ENCODE measurements around the gene GORASP2. TPM values are rescaled to one million over a fixed set of nuclear protein-coding genes. Genes with fewer than 3 reads are reported as not detected.

GORASP2 gene
- total RNA-seq, 4 donors from 2014 or later, result 53.9 to 67.0 (median 56.3) TPM

GRCh38 chr2:170937709-170938379, 8.8 kb downstream of the GORASP2 start:
- Histone ChIP-seq H3K4me1 (peaks cover 8 to 11% of the 10 kb centered on the region in 2 donors), H3K27me3 (no peaks in the 10 kb centered on the region), H3K4me3 (no peak overlapping the region), H3K36me3 (peaks cover 0 to 10% of the 10 kb centered on the region in 2 donors), H3K27ac (no peak overlapping the region), H3K9me3 (no peaks in the 10 kb centered on the region)
- intact Hi-C loops (cut with DNase I; ENCODE audit: low total_unique reads) (no loop called here), in situ Hi-C loops (cut with MboI; ENCODE audit: low sequenced_read_pairs in 4 of 4) (loop anchor here in 2 of 4 donors (25.0 kb wide), 2 partner anchors 749 to 1351 kb away; partner anchors contain the start of genes DYNC1I2 (in 2 of the 2) and PPIG (in 1 of the 2))
- ATAC-seq (no peak), DNase-seq (no peak)
- TF ChIP-seq CTCF (IDR thresholded peaks at IDR 0.05 in 4 of 5, conservative IDR thresholded peaks at IDR 0.05 in 1 of 5) (no peak), POLR2A (IDR thresholded peaks at IDR 0.05) (no peak)

GRCh38 chr2:170940066-170940465, 11.0 kb downstream of the GORASP2 start:
- in situ Hi-C loops (cut with MboI; ENCODE audit: low sequenced_read_pairs in 4 of 4) (loop anchor here in 2 of 4 donors (25.0 kb wide), 2 partner anchors 747 to 1353 kb away; partner anchors contain the start of genes DYNC1I2 (in 2 of the 2) and PPIG (in 1 of the 2)), intact Hi-C loops (cut with DNase I; ENCODE audit: low total_unique reads) (no loop called here)
- H3K36me3 ChIP-seq, result peaks cover 0 to 10% of the 10 kb centered on the region in 2 donors
- TF ChIP-seq CTCF (IDR thresholded peaks at IDR 0.05 in 4 of 5, conservative IDR thresholded peaks at IDR 0.05 in 1 of 5) (no peak), POLR2A (IDR thresholded peaks at IDR 0.05) (no peak)
- H3K9me3 ChIP-seq, result no peaks in the 10 kb centered on the region
- no peak for ATAC-seq
- no peak overlapping the region for H3K4me3 ChIP-seq
- H3K4me1 ChIP-seq, result peaks cover 6 to 11% of the 10 kb centered on the region in 2 donors
- no peak for DNase-seq
- no peak overlapping the region for H3K27ac ChIP-seq
- no peaks in the 10 kb centered on the region for H3K27me3 ChIP-seq

- peaks cover 6 to 11% of the 10 kb centered on the region in 2 donors for H3K4me1 ChIP-seq
- no peak for ATAC-seq
- intact Hi-C loops (cut with DNase I; ENCODE audit: low total_unique reads), result no loop called here
Observed at GRCh38 chr2:170942615-170943014, 13.6 kb downstream of the GORASP2 start.

GRCh38 chr2:170943041-170943440, 14.0 kb downstream of the GORASP2 start:
- Histone ChIP-seq H3K27ac (no peak overlapping the region), H3K36me3 (no peaks in the 10 kb centered on the region), H3K4me1 (peaks cover 6 to 11% of the 10 kb centered on the region in 2 donors), H3K27me3 (no peaks in the 10 kb centered on the region), H3K9me3 (no peaks in the 10 kb centered on the region), H3K4me3 (no peak overlapping the region)
- in situ Hi-C loops (cut with MboI; ENCODE audit: low sequenced_read_pairs in 4 of 4), result loop anchor here in 2 of 4 donors (25.0 kb wide), 2 partner anchors 744 to 1356 kb away; partner anchors contain the start of genes DYNC1I2 (in 2 of the 2) and PPIG (in 1 of the 2)
- DNase-seq (no peak), ATAC-seq (no peak)
- intact Hi-C loops (cut with DNase I; ENCODE audit: low total_unique reads), result no loop called here
- no peak for TF ChIP-seq POLR2A (IDR thresholded peaks at IDR 0.05)
- TF ChIP-seq CTCF (IDR thresholded peaks at IDR 0.05 in 4 of 5, conservative IDR thresholded peaks at IDR 0.05 in 1 of 5), result no peak

More at GRCh38 chr2:170942615-170943014, 13.6 kb downstream of the GORASP2 start:
- no peak for DNase-seq
- no peak overlapping the region for H3K4me3 ChIP-seq
- no peaks in the 10 kb centered on the region for H3K36me3 ChIP-seq
- no peak for TF ChIP-seq POLR2A (IDR thresholded peaks at IDR 0.05)
- TF ChIP-seq CTCF (IDR thresholded peaks at IDR 0.05 in 4 of 5, conservative IDR thresholded peaks at IDR 0.05 in 1 of 5), result no peak
- H3K9me3 ChIP-seq, result no peaks in the 10 kb centered on the region
- H3K27me3 ChIP-seq, result no peaks in the 10 kb centered on the region
- in situ Hi-C loops (cut with MboI; ENCODE audit: low sequenced_read_pairs in 4 of 4), result loop anchor here in 2 of 4 donors (25.0 kb wide), 2 partner anchors 745 to 1355 kb away; partner anchors contain the start of genes DYNC1I2 (in 2 of the 2) and PPIG (in 1 of the 2)
- H3K27ac ChIP-seq, result no peak overlapping the region

All from gastrocnemius medialis (tissue), 4 donors.